NCI-H1105 (cell line): ENCODE results near the gene ZNF12.
"Not testable (repeated sequence)": the region's sequence is repeated elsewhere in the genome, so short reads cannot be mapped to it uniquely, and the experiment has no call there.

Experiments
- DNase-seq: peaks from one replicate; lab custom pipeline; 2025; lab: John Stamatoyannopoulos, UW

ZNF12 gene

GRCh38 chr7:6691103-6691502, 15.6 kb downstream of the ZNF12 start:
- DNase-seq: no peak

- no peak for DNase-seq
Observed at GRCh38 chr7:6680146-6680545, 26.6 kb downstream of the ZNF12 start.

- no peak for DNase-seq
Observed at GRCh38 chr7:6675807-6676405, 30.8 kb downstream of the ZNF12 start.

- DNase-seq: not testable (repeated sequence)
Observed at GRCh38 chr7:6670851-6671250, 35.9 kb downstream of the ZNF12 start.

- DNase-seq: no peak
Observed at GRCh38 chr7:6658618-6659345, 48.0 kb downstream of the ZNF12 start.

- no peak for DNase-seq
Observed at GRCh38 chr7:6656413-6656812, 50.3 kb downstream of the ZNF12 start.

GRCh38 chr7:6655636-6656385, 50.9 kb downstream of the ZNF12 start:
- DNase-seq: no peak

GRCh38 chr7:6654842-6655610, 51.7 kb downstream of the ZNF12 start:
- no peak for DNase-seq

- no peak for DNase-seq
Observed at GRCh38 chr7:6654113-6654841, 52.5 kb downstream of the ZNF12 start.

GRCh38 chr7:6653071-6654003, 53.4 kb downstream of the ZNF12 start:
- DNase-seq: no peak

GRCh38 chr7:6652446-6653011, 54.2 kb downstream of the ZNF12 start:
- DNase-seq: no peak

GRCh38 chr7:6651851-6652445, 54.8 kb downstream of the ZNF12 start:
- no peak for DNase-seq

GRCh38 chr7:6650521-6651011, 56.2 kb downstream of the ZNF12 start:
- DNase-seq: no peak

GRCh38 chr7:6650086-6650485, 56.7 kb downstream of the ZNF12 start:
- DNase-seq: no peak

GRCh38 chr7:6649241-6649961, 57.3 kb downstream of the ZNF12 start:
- no peak for DNase-seq

GRCh38 chr7:6648815-6649104, 58.0 kb downstream of the ZNF12 start:
- no peak for DNase-seq

GRCh38 chr7:6648066-6648814, 58.5 kb downstream of the ZNF12 start:
- no peak for DNase-seq

GRCh38 chr7:6647541-6647940, 59.2 kb downstream of the ZNF12 start:
- DNase-seq: no peak
